Ectodermal cell (in vitro differentiated cells): Measurements from ENCODE around the gene AP5S1. TPM values are rescaled to one million over a fixed set of nuclear protein-coding genes. Genes with fewer than 3 reads are reported as not detected.

Experiments
- H3K27ac ChIP-seq: 2 replicates; pipeline ENCODE4 v1.7.0; 2013; ENCODE audit warnings: mild to moderate bottlenecking, low read depth, low read length; ENCODE audit not compliant: insufficient read depth, poor library complexity, severe bottlenecking
- H3K27me3 ChIP-seq: 2 replicates; pipeline ENCODE4 v1.7.0; 2013; ENCODE audit warnings: mild to moderate bottlenecking, low read length; ENCODE audit not compliant: insufficient read depth, control insufficient read depth, poor library complexity, severe bottlenecking
- H3K36me3 ChIP-seq: one replicate; pipeline ENCODE4 v1.7.0; 2013; ENCODE audit warnings: low read length; ENCODE audit not compliant: control insufficient read depth, insufficient read depth
- H3K4me1 ChIP-seq: one replicate; pipeline ENCODE4 v1.7.0; 2013; ENCODE audit warnings: low read length; ENCODE audit not compliant: control insufficient read depth, insufficient read depth
- H3K4me3 ChIP-seq: 2 replicates; pipeline ENCODE4 v1.7.0; 2013; ENCODE audit warnings: low read depth, low read length, control low read depth; ENCODE audit not compliant: insufficient read depth
- H3K9me3 ChIP-seq: 2 replicates; pipeline ENCODE4 v1.7.0; 2013; ENCODE audit warnings: mild to moderate bottlenecking, low read length, moderate library complexity; ENCODE audit not compliant: control insufficient read depth
- WGBS, 2 experiments: methylation state at CpG; one replicate each; pipeline ENCODE4 v1.1.7; 2013; ENCODE audit warnings: missing lambda C conversion rate in 2 of 2; 5-methylcytosine and 5-hydroxymethylcytosine counted together
- polyA plus RNA-seq, 4 experiments: library from polyadenylated mRNA; stranded (reverse); fragments of 50-300 nt; gene quantifications; one replicate each; pipeline ENCODE4 v1.2.3, GENCODE V29; 2013

The AP5S1 gene
- polyA plus RNA-seq (2013, experiment 1 of 4): 5.9 TPM
- polyA plus RNA-seq (2013, experiment 2 of 4): 6.7 TPM
- 3.8 TPM for polyA plus RNA-seq (2013, experiment 3 of 4)
- 4.7 TPM for polyA plus RNA-seq (2013, experiment 4 of 4)

GRCh38 chr20:3820048-3820900 is at the start of gene AP5S1:
AP5S1 (plus strand) TSS chr20:3820547; CDS start chr20:3822118, 1,571 bp downstream.
- no peaks in the 10 kb centered on the region for H3K9me3 ChIP-seq
- H3K36me3 ChIP-seq: no peaks in the 10 kb centered on the region
- WGBS, 2 experiments: 0 to 1% methylated on average over 96 of the region's 96 CpGs
- peaks cover 3% of the 10 kb centered on the region for H3K4me1 ChIP-seq
- H3K27ac ChIP-seq: peak within 1 kb of the TSS; percentile 85
- no peaks in the 10 kb centered on the region for H3K27me3 ChIP-seq
- H3K4me3 ChIP-seq: peak within 1 kb of the TSS; percentile 74

- peaks cover 21% of the 10 kb centered on the region for H3K27me3 ChIP-seq
- H3K4me1 ChIP-seq: peaks cover 11% of the 10 kb centered on the region
- 83 to 87% methylated on average over 7 of the region's 7 CpGs for WGBS, 2 experiments
Measured at GRCh38 chr20:3771552-3772058, 48.7 kb upstream of the AP5S1 start.

GRCh38 chr20:3775457-3776108 is 44.8 kb upstream of the AP5S1 start:
- Histone ChIP-seq H3K4me1 (no peaks in the 10 kb centered on the region), H3K9me3 (no peaks in the 10 kb centered on the region), H3K36me3 (no peaks in the 10 kb centered on the region), H3K27ac (no peak overlapping the region), H3K27me3 (peaks cover 57% of the 10 kb centered on the region), H3K4me3 (no peak overlapping the region)
- WGBS, 2 experiments: 86 to 94% methylated on average over 4 of the region's 4 CpGs

More at GRCh38 chr20:3771552-3772058, 48.7 kb upstream of the AP5S1 start:
- Histone ChIP-seq H3K9me3 (no peaks in the 10 kb centered on the region), H3K27ac (no peak overlapping the region), H3K36me3 (no peaks in the 10 kb centered on the region), H3K4me3 (no peak overlapping the region)

- 15 to 16% methylated on average over 16 of the region's 16 CpGs for WGBS, 2 experiments
- H3K9me3 ChIP-seq: no peaks in the 10 kb centered on the region
- H3K27me3 ChIP-seq: peaks cover 57% of the 10 kb centered on the region
Measured at GRCh38 chr20:3777381-3777715, 43.0 kb upstream of the AP5S1 start.

GRCh38 chr20:3777716-3778629 is 42.4 kb upstream of the AP5S1 start:
- Histone ChIP-seq H3K36me3 (no peaks in the 10 kb centered on the region), H3K4me1 (no peaks in the 10 kb centered on the region), H3K27ac (no peak overlapping the region), H3K27me3 (peaks cover 57% of the 10 kb centered on the region), H3K9me3 (no peaks in the 10 kb centered on the region), H3K4me3 (peak overlapping the region; percentile 32)
- WGBS, 2 experiments: 2% methylated on average over 70 of the region's 70 CpGs

More at GRCh38 chr20:3777381-3777715, 43.0 kb upstream of the AP5S1 start:
- Histone ChIP-seq H3K36me3 (no peaks in the 10 kb centered on the region), H3K4me1 (no peaks in the 10 kb centered on the region), H3K27ac (no peak overlapping the region), H3K4me3 (peak overlapping the region; percentile 32)

- Histone ChIP-seq H3K9me3 (no peaks in the 10 kb centered on the region), H3K4me3 (no peak overlapping the region), H3K4me1 (no peaks in the 10 kb centered on the region), H3K27ac (no peak overlapping the region), H3K36me3 (no peaks in the 10 kb centered on the region), H3K27me3 (peaks cover 57% of the 10 kb centered on the region)
- WGBS, 2 experiments: 83 to 84% methylated on average over 18 of the region's 18 CpGs
Measured at GRCh38 chr20:3778976-3779375, 41.4 kb upstream of the AP5S1 start.

GRCh38 chr20:3781153-3781910 is 39.0 kb upstream of the AP5S1 start, which contains the start of gene SPEF1:
SPEF1 (minus strand) TSS chr20:3781448; CDS start chr20:3781287, 161 bp downstream.
- peak within 1 kb of the TSS; percentile 18 for H3K4me3 ChIP-seq
- 18% methylated on average over 28 of the region's 28 CpGs for WGBS, 2 experiments
- H3K27ac ChIP-seq: no peak within 1 kb of the TSS

GRCh38 chr20:3782597-3782996 is 37.8 kb upstream of the AP5S1 start:
- Histone ChIP-seq H3K27ac (no peak overlapping the region), H3K36me3 (no peaks in the 10 kb centered on the region)
- 90 to 92% methylated on average over 6 of the region's 6 CpGs for WGBS, 2 experiments

More at GRCh38 chr20:3781153-3781910, 39.0 kb upstream of the AP5S1 start, which contains the start of gene SPEF1:
- Histone ChIP-seq H3K9me3 (no peaks in the 10 kb centered on the region), H3K27me3 (peaks cover 46% of the 10 kb centered on the region), H3K36me3 (no peaks in the 10 kb centered on the region), H3K4me1 (peaks cover 8% of the 10 kb centered on the region)

GRCh38 chr20:3783068-3783489 is 37.3 kb upstream of the AP5S1 start:
- H3K9me3 ChIP-seq: no peaks in the 10 kb centered on the region
- H3K4me1 ChIP-seq: peaks cover 8% of the 10 kb centered on the region
- 90% methylated on average over 2 of the region's 2 CpGs for WGBS, 2 experiments
- peaks cover 41% of the 10 kb centered on the region for H3K27me3 ChIP-seq
- no peak overlapping the region for H3K4me3 ChIP-seq
- no peaks in the 10 kb centered on the region for H3K36me3 ChIP-seq
- no peak overlapping the region for H3K27ac ChIP-seq

More at GRCh38 chr20:3782597-3782996, 37.8 kb upstream of the AP5S1 start:
- H3K27me3 ChIP-seq: peaks cover 41% of the 10 kb centered on the region
- H3K4me1 ChIP-seq: peaks cover 8% of the 10 kb centered on the region
- H3K4me3 ChIP-seq: no peak overlapping the region
- no peaks in the 10 kb centered on the region for H3K9me3 ChIP-seq
